Activated CD4-positive, alpha-beta T cell treated with anti-CD3 and anti-CD28 coated beads for 4 hours (primary cell): ENCODE measurements around the gene FGF16.
"Not testable (repeated sequence)": the region's sequence is repeated elsewhere in the genome, so short reads cannot be mapped to it uniquely, and the experiment has no call there.

Experiments
- DNase-seq, 2 donors: peaks; one replicate each; pipeline ENCODE4 v3.0.0-alpha.2; 2020

FGF16 gene

GRCh38 chrX:77446908-77447652 lies at the start of gene FGF16:
TSS of gene FGF16 (plus strand) at chrX:77447389. CDS start at chrX:77447675, 286 bp downstream.
- no peak for DNase-seq

- no peak for DNase-seq
Measured at GRCh38 chrX:77398330-77398954, 48.7 kb upstream of the FGF16 start.

DNA sequence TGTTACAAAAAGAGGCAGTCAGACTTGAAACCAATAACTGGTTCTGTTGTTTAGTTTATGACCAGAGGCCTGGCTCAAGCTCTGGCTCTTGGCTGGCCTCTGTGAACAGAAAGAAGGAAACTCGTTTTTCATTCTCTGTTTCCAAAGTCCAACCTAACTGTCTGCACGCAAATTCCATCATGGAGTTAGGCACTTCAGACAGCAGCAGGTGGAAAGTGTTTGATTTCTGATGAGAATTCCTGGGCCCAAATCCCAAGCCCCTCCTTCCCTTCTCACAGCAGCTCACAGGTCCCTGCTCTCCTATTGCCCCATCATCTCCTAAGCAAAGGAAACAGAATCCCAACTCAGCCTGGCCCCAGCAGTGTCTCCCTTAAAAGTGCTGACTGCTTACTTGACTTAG lies 42.8 kb upstream of the FGF16 start:
- no peak for DNase-seq

DNA sequence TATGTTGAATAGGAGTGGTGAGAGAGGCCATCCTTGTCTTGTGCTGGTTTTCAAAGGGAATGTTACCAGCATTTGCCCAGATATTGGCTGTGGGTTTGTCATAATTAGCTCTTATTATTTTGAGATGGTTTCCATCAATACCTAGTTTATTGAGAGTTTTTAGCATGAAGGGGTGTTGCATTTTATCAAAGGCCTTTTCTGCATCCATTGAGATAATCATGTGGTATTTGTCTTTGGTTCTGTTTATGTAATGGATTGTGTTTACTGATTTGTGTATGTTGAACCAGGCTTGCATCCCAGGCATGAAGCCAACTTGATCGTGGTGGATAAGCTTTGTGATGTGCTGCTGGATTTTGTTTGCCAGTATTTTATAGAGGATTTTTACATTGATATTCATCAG lies 39.4 kb upstream of the FGF16 start:
- not testable (repeated sequence) for DNase-seq

- DNase-seq: no peak
Measured at GRCh38 chrX:77412631-77413030, 34.6 kb upstream of the FGF16 start.

- no peak for DNase-seq
Measured at GRCh38 chrX:77415161-77415560, 32.0 kb upstream of the FGF16 start.

DNA sequence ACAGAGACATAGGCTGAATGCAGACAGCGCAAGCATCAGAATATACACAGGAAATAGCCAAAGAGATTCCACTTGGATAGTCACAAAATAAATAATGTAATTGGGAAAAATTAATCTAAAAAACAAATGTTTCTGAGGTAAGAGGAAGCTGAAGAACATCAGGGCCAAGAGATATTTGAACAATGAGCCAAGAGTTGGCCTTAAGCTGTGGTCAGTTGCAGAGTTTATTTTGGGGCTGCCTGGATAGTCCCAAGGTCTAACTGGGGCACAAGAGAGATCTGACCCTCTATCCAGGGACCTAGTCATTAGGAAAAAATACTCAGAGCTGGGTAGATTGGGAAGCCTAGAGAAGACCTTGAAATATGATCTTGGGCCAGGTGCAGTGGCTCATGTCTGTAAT lies 31.3 kb upstream of the FGF16 start:
- no peak for DNase-seq

DNA sequence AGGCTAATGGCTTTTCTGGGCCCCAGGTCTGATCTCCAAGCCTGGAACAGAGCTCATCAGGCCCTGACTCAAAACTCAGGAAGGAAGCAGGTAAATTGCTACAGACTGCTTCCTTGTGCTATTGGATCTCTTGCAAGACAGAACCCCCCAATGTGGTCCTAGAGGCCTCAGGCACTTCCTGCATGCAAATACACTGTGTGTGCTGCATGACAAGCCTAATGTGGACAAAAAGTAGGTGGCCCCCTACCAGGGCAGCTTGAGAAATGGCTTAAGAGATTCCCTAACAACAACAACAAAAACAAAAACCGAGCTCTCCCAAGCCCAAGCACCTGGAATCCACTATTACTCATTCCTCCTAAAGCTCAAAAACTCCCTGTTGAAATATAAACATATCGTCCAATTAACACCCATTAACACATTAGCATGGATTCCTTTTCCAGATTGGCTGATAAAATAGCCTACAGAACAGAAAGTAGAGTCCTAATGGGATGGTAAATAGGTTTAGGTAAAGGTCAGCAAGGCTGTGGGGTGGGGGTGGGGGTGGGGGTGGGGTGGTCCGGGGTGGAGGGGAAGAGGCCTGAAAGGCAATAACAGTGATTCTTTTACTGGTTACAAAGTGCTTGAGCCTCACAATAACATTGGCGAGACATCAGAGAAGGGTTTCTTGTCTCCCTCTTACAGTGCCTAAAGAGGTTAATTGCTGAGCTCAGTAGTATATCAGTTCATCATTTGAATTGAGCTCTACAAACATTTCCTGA lies 24.1 kb upstream of the FGF16 start:
- no peak for DNase-seq

GRCh38 chrX:77426811-77427210 lies 20.4 kb upstream of the FGF16 start:
- DNase-seq: no peak

- DNase-seq: no peak
Measured at GRCh38 chrX:77427611-77428010, 19.6 kb upstream of the FGF16 start.

DNA sequence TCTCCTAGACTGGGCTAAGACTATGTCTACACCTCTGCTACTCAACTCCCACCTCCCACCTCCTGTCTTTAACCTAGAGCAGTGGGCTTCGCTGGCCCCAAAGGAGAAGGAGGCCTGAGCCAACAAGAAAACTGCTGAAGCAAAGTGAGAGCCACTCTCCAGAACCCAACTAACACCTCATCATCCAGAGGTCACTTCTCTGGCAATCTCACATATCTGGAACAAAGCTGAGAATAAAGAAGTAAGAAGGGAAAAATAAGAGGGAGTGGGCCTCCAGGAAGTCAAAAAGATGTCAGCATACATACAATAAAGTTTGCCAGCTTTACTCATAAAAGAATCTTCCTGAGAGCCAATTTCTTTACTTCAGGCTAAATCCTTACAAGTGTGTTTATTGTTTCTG lies 18.6 kb upstream of the FGF16 start:
- DNase-seq: no peak

DNA sequence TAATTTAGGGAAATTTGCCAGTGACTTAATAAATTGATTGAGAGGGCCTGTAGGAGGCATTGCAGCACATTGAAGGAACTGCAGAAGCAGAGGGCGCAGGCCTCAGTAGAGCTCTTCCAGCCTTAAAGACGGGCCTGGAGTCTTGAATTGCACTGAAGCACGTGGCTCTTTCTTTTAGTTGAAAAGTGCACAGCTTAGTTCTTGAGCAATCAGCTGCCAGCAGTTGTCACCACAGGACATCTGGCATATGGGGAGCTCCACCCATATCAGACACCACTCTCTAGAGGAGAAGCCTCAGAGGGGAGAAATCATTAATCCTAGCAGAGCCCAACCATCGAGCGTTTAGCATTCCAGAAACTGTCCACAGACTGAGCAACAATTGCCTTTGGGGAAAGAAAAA lies 16.0 kb upstream of the FGF16 start:
- no peak for DNase-seq

DNA sequence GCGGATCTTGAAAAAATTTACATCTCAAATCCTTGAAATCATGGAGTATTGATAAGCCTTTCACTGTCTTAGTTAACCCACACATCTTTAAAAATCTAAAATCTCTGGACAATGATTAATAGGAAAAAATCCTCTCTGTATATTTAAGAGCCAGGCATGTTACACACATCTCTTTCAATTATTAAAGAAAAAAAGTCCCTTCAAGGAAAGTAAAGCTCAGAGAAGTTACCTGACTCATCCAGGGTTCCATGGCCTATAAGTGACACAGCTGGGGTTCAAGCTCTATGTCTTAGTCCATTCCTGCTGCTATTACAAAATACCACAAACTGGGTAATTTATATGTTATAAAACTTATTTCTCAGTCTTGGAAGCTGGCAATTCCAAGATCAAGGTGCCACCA lies 14.2 kb upstream of the FGF16 start:
- no peak for DNase-seq

DNA sequence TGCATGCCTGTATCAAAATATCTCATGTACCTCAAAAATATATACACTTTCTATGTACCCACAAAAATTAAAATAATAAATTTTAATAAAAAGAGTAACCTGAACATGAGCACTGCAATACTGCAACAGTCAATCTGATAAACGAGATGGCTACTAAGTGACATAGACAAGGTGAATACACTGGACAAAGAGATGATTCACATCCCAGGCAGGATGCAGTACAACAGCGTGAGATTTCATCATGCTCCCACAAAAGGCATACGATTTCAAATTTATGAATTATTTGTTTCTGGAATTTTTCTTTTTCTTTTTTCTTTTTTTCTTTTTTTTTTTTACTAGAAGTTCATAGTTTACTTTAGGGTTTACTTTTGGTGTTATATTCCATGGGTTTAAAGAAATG lies 12.2 kb upstream of the FGF16 start:
- DNase-seq: no peak

DNA sequence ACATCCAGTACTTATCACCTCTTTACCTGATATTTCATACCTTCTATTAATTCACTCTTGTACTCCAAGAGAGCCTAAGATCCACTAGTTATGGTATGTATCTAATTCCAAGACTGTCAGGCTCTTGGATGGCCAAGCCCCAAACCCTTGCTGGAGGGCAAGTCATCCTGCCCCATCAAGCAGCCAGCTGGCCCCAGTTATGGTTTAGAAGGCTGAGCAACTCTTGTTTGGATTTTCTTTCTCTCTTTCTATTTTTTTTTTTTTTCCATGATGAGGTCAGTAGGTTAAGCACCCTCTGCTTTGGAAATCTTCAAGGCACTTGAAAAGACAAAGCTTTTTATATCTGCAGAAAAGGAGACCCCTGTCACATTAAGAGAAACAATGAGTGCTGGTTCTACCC lies 10.9 kb upstream of the FGF16 start:
- no peak for DNase-seq

DNA sequence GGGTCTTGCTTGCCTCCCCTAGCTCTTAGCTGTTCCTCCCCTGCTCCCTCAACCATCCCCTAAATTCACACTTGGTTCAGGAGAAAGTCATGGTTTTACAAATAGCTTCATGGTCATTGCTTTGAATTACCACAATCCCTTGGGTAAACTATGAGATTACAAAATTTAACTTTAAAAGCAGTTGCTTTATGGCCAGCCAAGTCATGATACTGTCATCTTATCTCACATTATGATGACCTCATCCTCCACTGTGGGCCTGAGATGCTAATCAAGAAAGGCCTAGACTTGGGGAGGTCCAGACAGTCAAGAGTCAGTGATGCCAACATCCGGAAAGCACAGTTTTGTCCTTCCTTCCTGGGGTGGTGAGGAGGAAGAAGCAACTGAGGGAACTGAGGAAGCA lies 10.5 kb upstream of the FGF16 start:
- DNase-seq: no peak

DNA sequence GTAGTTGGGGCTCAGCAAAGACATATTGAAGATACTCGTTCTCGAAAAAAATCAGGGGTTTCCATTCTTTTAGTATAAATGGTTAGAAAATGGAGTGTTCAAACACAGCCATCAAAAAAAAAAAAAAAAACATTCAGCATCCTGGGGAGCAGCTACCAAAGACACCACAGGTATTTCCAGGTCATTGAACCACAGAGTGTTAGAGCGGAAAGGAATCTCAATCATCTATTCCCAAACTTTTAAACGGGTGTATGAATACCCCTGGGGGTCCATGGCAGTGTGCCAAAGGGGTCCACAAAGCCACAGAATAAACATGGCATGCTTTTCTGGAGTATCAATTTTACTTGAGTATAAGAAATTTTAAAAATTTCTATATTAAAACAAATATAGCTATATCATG lies 6.9 kb upstream of the FGF16 start:
- DNase-seq: no peak

- no peak for DNase-seq
Measured at GRCh38 chrX:77441033-77441432, 6.2 kb upstream of the FGF16 start.

DNA sequence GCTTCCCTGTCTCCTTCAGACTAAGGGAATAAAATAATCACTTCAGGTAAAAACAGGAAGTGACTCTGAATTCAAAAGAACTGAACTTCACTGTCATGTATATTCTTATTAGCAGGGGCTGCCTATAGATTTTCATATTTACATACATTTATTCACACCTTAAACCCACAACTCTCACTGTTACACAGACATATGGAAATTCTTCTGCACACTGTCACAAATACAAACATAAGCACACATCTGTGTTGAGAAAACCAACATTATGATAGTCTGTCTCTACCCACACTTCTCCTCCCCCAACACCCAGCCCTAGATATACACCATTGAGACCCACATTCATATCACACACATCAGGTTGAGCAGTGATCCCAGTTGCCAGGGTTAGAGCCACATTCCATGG lies 5.7 kb upstream of the FGF16 start:
- DNase-seq: no peak

GRCh38 chrX:77442728-77443127 lies 4.5 kb upstream of the FGF16 start:
- no peak for DNase-seq

DNA sequence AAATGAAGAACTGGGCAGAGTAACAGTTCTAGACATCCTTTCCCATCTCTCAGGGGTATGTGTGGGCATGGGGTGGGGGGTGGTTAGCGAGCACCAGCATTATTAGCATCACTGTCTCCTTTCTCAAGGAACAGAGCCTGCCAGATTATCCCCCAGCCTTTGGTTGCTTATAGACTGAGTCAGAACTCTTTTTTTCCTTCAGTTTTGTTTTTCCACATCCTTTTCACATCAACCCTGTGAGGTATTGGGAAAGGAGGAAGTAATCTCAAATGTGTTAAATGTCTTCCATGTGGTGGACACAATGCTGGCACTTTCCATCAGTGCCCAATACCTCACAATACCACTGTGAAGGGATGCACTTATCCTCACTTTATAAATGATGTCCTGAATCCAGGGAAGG lies 3.1 kb upstream of the FGF16 start:
- no peak for DNase-seq

DNA sequence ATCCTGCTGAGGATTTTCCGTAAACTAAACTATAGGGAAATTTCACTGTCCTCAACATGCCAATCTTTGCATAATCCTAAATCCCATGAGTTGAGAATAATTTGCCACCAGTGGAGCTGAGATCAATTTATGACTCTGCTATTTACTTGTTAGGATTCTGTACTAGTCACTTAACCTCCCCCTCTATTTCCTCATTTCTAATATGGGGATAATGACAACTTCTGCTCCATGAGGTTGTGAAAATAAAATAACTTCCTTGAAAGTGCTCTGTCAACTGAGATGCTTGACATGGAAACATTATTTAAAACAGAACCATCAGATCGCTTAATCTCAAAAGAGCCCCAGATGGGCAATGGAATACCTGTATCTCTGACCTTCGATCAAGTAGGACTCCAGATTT lies 2.6 kb upstream of the FGF16 start:
- no peak for DNase-seq

DNA sequence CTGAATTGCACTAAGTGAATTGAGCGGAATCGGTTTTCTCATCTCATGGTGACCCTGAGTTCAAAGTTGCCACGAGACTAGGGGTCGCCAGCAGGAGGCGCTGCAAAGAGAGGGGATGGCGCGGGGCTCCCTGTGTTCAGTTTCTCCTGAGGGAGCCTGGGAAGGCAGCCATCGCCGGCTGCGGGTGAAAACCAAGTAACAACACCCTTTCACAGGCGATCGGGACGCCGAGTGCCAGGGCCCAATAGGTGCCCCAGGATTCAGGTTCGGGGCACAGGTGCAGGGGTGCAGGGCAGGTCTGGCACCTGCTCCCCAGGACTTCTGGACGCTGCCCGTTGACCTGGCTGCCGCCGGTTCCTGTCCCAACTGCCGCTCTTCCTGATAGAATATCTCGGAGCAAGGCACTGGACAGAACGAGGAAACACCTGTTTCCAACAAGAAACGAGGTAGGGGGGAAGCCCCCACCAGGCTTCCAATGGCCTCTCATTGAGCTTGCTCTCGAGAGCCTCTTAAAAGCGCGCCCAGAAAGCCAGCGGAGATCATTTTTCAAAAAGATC lies 1.1 kb upstream of the FGF16 start:
- DNase-seq: no peak
